H4 (cell line): Measurements from ENCODE around the gene MPP3. TPM values are rescaled to one million over a fixed set of nuclear protein-coding genes. Genes with fewer than 3 reads are reported as not detected.
A peak's percentile ranks its signal among the peaks of the same experiment; 100 is the strongest.
"Not testable (repeated sequence)": the region's sequence is repeated elsewhere in the genome, so short reads cannot be mapped to it uniquely, and the experiment has no call there.

Experiments used
- DNase-seq: peaks from one replicate; pipeline ENCODE4 v3.0.0-alpha.2; 2015; ENCODE audit warnings: low spot score
- total RNA-seq: library from RNA; depleted of rRNA; stranded (reverse); fragments of >200 nt; shearing (Covaris generic); gene quantifications from 2 replicates; pipeline ENCODE4 v1.2.3, GENCODE V29; 2014; rRNA removed

Gene MPP3, protein sequence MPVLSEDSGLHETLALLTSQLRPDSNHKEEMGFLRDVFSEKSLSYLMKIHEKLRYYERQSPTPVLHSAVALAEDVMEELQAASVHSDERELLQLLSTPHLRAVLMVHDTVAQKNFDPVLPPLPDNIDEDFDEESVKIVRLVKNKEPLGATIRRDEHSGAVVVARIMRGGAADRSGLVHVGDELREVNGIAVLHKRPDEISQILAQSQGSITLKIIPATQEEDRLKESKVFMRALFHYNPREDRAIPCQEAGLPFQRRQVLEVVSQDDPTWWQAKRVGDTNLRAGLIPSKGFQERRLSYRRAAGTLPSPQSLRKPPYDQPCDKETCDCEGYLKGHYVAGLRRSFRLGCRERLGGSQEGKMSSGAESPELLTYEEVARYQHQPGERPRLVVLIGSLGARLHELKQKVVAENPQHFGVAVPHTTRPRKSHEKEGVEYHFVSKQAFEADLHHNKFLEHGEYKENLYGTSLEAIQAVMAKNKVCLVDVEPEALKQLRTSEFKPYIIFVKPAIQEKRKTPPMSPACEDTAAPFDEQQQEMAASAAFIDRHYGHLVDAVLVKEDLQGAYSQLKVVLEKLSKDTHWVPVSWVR
- total RNA-seq = 4.0 and 4.3 TPM in 2 replicates

DNA sequence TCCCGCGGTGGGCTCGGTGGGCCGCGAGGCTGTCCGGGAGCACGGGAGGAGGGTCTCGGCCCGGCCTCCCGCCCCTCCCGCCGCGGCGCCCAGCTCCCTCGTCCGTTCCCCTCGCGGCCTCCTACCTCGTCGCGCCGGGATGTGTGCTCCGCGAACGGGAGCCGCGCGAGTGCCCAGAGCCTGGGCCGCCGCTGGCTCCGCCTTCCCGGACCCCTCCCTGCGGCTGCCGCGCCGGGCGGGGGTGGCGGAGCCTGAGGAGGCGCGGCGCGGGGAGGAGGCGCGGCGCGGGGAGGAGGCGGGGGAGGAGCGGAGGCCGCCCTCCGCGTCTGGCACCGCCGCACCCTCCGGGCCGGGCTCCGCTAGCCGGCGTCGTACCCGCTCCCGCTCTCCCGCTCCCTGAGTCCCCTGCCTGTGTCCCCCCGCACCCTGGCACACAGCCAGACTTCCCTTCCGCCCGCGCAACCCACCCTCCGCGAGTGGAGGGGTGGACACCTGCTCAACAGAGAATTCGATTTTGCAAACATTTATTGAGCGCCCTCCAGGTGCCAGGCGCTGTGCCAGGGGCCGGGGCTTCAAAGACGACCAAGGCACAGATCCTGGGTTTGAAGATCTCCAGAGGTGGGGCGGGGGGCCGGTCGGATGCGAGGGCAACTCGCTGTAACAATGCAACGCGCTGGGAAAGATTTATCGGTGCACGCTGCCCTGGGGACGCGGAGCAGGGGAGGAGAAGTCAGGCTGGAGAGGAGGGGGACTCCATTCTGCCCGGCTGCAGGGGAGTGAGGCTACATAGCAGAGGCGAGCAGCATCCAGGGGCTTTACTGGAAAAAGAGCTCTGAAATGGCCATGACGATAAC lies at the start of gene MPP3:
TSS of gene MPP3 (minus strand) at position 171 of the 854 bp plus-strand sequence. CDS start 1,240 bp downstream, outside the sequence.
- peak; percentile 51 for DNase-seq

DNA sequence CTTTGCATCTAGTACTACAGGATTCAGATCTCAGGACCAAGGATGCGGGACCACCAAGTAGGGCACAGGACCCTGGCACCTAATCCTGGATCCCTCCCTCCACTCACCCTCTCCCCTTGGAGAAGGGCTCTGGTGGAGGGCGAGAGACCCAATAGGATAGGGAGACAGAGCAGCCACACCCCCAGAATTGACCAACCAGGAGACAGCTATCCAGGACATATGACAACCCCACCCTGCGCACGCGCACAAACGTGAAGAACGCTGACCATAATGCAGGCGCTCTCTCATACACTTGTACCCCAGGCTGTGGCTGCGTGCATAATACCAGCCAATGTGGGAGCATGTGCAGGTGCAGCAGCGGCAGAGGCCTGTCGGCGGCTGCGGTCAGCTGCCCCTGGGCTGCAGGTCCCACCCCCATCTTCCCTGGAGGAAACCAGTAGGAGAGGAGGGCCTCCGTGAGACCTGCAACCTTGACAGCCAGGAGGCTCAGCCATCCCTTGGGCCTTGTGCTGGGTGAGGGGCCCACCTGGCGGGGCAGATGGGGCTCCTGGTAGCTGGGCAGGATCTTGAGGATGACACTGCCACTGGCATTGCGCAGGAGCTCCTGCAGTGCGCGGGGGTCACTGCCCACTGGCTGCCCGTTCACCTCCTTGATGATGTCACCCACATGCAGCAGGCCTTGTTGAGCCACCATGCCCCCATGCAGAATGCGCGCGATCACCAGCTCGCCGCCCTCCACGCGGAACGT lies 49.0 kb upstream of the MPP3 start:
- no peak for DNase-seq

DNA sequence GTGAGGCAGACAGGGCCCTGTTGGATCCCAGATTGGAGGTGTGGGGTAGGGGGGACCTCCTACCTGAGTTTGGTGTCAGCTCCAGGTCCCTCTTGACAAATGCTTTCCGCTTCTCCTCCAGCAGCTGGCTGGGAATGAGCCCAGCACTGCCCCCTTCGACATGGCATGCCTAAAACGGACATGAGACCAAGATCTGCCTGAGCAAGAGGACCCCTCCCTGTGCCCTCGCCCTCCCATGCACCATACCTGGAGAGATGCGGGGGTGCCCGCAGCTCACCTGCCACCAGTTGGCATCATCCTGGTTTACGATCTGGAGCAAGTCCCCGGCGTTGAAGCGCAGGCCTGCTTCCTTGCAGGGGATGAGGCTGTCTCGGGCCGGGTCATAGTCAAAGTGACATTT lies 48.2 kb upstream of the MPP3 start:
- no peak for DNase-seq

DNA sequence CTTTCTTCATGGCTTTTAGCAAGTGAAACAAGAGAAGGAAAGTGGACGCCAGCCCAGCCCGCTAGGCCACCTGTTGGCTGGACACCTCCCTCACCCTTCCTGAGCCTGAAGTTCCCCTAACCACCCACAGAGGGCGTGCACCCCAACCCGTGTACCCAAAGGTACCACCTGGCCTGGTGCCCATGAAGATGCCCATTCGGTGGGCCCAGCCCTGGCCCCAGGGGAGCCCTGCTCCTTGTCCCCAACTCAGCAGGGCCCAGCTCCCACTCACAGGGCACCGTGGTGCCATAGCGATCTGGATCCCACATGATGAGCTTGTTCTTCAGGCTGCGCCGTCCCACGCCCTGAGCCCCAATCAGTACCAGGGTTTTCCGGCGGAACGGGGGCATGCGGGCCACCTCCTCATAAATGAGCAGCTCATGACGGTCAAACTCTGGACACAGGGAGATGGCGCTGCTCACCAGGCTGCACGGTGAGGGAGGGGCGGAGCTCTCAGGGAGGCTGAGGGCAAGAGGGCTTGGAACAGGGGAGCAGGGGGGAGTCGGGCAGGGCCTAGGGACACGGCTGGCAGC lies 47.6 kb upstream of the MPP3 start:
- DNase-seq = peak; percentile 69

DNA sequence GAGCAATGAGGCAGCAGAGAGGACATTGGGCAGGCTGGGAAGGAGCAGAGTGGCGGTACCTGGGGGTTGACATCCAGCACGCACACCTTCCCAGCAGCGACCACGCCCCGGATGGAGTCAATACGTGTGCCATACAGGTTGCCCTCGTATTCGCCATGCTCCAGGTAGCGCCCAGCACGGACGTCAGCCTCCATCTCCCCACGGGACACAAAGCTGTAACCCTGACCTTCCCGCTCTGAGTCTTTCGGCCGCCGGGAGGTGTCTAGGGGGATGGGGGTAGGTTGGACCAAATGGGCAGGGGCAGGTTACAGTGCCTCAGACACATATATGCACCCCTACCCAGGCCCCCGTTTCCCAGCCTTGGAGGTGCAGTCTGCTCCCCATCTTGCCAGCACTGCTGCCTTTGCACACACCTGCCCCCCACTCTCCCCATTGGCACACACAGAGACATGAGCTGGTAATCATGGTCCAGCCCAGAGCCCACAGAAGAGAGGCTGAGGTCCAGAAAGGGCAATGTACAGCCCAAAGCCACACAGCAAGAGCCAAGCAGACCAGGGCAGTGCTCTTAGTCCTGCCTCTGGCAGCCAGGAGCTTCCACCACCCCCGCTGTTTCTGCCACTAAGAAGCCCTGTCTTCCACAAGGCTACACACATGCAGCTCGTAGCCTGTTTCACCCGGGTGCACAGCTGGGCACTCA lies 46.9 kb upstream of the MPP3 start:
- DNase-seq = no peak

DNA sequence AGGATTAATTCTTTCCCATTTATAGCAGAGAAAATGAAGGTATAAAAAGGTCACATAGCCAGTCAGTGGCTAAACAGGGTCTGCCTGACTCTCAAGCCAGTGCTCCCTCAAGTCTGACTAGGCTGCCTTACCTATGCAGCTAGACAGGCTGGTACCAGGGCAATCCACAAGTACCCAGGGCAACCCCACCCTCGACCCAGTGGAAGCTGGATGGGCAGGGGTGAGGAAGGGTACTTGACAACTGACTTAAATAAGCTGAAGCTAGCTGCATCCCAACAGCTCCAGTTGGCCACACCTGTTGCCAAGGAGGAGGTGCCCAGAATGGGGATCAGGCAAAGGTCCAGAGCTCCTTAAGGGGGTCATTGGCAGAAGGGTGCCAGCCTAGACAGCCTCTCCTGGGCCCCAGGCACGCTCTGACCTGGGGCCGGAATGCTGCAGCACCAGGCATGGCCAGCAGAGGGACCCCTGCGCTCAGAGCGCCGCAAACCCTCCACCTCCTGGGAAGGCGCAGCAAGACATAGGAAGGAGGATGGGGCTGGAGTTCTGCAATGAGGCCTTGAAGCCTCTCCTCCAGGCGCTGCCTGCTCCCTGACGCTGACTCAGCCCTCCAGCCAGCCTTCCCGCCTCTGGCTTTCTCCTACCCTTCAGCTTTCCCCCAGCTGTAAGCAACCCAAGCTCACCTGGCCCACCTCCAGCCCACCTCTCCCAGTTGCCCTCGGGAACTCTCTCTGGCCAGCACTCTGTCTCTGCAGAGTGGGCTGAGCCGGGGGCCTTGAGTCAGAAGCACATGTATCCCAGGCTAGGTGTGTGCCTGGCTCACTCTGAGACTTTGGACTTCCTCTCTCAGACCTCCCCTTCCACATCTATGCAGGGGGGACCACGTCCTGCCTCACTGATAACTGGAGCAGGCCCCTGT lies 45.6 kb upstream of the MPP3 start:
- DNase-seq = peak; percentile 74

GRCh38 chr17:43877451-43878155 lies 44.7 kb upstream of the MPP3 start:
- DNase-seq = no peak

DNA sequence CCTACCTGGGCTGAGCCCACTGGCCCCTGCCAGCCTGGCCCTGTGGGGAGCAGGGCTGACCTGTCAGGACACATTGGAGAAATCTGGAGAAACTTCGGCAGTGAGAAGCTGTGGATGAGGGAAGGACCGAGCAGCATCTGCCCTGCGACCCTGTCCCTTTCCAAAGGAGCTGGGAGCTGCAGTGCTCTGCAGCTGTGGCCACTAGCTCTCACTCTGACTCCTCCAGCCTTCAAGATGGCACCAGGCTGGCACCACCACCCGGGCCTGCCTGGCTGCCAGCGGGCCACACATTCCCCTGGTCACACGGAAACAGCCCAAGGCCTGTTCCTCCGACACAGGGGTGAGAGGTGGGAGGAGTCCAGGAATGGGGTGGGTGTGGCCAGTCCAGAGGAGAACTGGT lies 44.1 kb upstream of the MPP3 start:
- no peak for DNase-seq

DNA sequence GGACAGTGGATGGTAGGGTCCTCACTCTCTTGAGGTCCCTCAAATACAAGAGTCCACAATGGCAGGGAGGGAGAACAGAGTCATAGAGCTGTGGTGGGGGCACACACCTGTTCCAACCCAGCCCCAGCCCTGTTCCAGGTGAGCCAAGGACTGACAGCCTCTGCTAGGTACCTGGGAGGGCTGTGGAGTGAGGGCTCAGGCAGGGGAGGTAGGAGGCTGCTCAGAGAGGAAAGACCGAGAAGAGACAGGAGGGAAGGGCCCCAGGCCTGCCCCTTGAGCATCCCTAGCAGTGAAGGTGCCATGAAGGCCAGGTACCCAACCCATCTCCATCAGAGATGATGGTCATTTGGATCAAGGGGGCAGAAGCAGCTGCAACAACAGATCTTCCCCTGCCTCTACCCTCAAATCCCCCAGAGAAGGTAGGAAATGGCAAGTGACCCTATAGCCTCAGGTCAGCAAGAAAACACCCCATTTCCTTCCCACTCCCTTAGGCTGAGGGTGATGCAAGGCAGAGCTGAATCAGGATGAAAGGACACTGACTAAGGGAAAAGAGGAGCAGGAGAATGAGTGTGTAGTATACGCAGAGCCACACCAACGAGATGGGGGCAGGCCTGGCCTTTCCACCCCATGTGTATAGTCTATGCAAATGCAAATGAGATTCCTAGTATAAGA lies 42.7 kb upstream of the MPP3 start:
- DNase-seq = no peak

DNA sequence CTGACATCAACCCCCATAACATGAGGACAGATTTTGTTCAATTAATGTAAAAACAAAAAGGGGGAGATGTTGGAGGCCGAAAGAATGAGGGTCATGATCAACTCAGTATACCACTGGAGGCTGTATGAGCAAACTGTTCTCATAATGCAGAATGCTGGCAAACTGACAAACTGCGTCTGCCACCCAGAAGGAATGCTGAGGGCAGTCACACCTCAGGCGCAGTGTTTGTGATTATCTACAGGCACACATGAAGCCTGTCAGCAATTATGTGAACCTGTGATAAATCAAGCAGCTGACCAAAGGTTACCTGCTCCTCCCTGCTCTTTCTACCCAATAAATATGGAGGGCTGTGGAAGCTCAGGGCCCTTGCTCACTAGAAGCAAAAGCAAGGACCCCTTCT lies 41.3 kb upstream of the MPP3 start:
- no peak for DNase-seq

- no peak for DNase-seq
Observed at GRCh38 chr17:43873815-43874214, 40.9 kb upstream of the MPP3 start.

- DNase-seq = no peak
Observed at GRCh38 chr17:43873091-43873490, 40.1 kb upstream of the MPP3 start.

GRCh38 chr17:43871946-43872690 lies 39.2 kb upstream of the MPP3 start:
- DNase-seq = no peak

DNA sequence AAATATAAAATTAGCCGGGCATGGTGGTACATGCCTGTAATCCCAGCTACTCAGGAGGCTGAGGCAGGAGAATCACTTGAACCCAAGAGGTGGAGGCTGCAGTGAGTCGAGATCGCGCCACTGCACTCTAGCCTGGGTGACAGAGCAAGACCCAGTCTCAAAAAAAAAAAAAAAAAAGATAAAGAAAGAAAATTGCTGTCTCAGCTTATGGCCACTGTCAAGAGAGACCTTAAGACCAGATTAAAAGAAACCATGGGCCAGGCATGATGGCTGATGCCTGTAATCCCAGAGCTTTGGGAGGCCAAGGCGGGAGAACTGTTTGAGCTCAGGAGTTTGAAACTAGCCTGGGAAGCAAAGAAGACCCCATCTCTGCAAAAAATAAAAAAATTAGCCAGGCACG lies 36.1 kb upstream of the MPP3 start:
- not testable (repeated sequence) for DNase-seq

GRCh38 chr17:43868226-43868994 lies 35.5 kb upstream of the MPP3 start:
- no peak for DNase-seq

- no peak for DNase-seq
Observed at GRCh38 chr17:43864161-43864984, 31.4 kb upstream of the MPP3 start.
